ENCODE results near the gene CCNI.
A peak's percentile ranks its signal among the peaks of the same experiment; 100 is the strongest.
"Not testable (repeated sequence)": the region's sequence is repeated elsewhere in the genome, so short reads cannot be mapped to it uniquely, and the experiment has no call there.

The CCNI gene

GRCh38 chr4:77082886-77083608 is 7.3 kb upstream of the CCNI start:
- DNase-seq (ENCODE audit: low read depth) = no peak
- no peak for TF ChIP-seq CTCF (conservative IDR thresholded peaks at IDR 0.05; ENCODE audit: low read depth, low read length)
- H3K4me3 ChIP-seq (ENCODE audit: low read depth, low read length) = no peak overlapping the region

GRCh38 chr4:77080806-77081205 is 5.0 kb upstream of the CCNI start:
- not testable (repeated sequence) for DNase-seq (ENCODE audit: low read depth); H3K4me3 ChIP-seq (ENCODE audit: low read depth, low read length)

- H3K4me3 ChIP-seq (ENCODE audit: low read depth, low read length) = no peak overlapping the region
- no peak for DNase-seq (ENCODE audit: low read depth)
Observed at GRCh38 chr4:77079281-77079680, 3.5 kb upstream of the CCNI start.

GRCh38 chr4:77078401-77078800 is 2.6 kb upstream of the CCNI start:
- DNase-seq (ENCODE audit: low read depth) = no peak
- no peak for TF ChIP-seq CTCF (conservative IDR thresholded peaks at IDR 0.05; ENCODE audit: low read depth, low read length)
- H3K4me3 ChIP-seq (ENCODE audit: low read depth, low read length) = no peak overlapping the region

More at GRCh38 chr4:77079281-77079680, 3.5 kb upstream of the CCNI start:
- TF ChIP-seq CTCF (conservative IDR thresholded peaks at IDR 0.05; ENCODE audit: low read depth, low read length) = no peak

- H3K4me3 ChIP-seq (ENCODE audit: low read depth, low read length) = peak overlapping the region; percentile 84
- no peak for DNase-seq (ENCODE audit: low read depth)
- no peak for TF ChIP-seq CTCF (conservative IDR thresholded peaks at IDR 0.05; ENCODE audit: low read depth, low read length)
Observed at GRCh38 chr4:77076889-77077635, 1.3 kb upstream of the CCNI start.

GRCh38 chr4:77074981-77075855 is 571 bp downstream of the CCNI start:
- no peak for TF ChIP-seq CTCF (conservative IDR thresholded peaks at IDR 0.05; ENCODE audit: low read depth, low read length)
- peak overlapping the region; percentile 84 for H3K4me3 ChIP-seq (ENCODE audit: low read depth, low read length)
- peak; percentile 71 for DNase-seq (ENCODE audit: low read depth)

- peak overlapping the region; percentile 84 for H3K4me3 ChIP-seq (ENCODE audit: low read depth, low read length)
- no peak for DNase-seq (ENCODE audit: low read depth)
- peak; percentile 1 for TF ChIP-seq CTCF (conservative IDR thresholded peaks at IDR 0.05; ENCODE audit: low read depth, low read length)
Observed at GRCh38 chr4:77074381-77074831, 1.4 kb downstream of the CCNI start.

All from choroid plexus epithelial cell (primary cell).